ENCODE measurements around the gene PDCD2L. TPM values are rescaled to one million over a fixed set of nuclear protein-coding genes. Genes with fewer than 3 reads are reported as not detected.
A peak's percentile ranks its signal among the peaks of the same experiment; 100 is the strongest.
"Not testable (repeated sequence)": the region's sequence is repeated elsewhere in the genome, so short reads cannot be mapped to it uniquely, and the experiment has no call there.

PDCD2L gene
- total RNA-seq, 2 experiments from 2014 or later = 9.4 to 13.4 TPM

GRCh38 chr19:34432797-34433196, 28.6 kb downstream of the PDCD2L start:
- Mint-ChIP-seq H3K9me3 (no peaks in the 10 kb centered on the region), H3K4me1 (peaks cover 35% of the 10 kb centered on the region), H3K36me3 (ENCODE audit: low read depth) (peaks cover 48% of the 10 kb centered on the region), H3K4me3 (no peak overlapping the region), H3K27me3 (no peaks in the 10 kb centered on the region), H3K27ac (no peak overlapping the region)
- ChIA-PET POLR2A (no interaction called here), CTCF (no interaction called here)
- no peak for DNase-seq

- Mint-ChIP-seq H3K36me3 (ENCODE audit: low read depth) (peaks cover 58% of the 10 kb centered on the region), H3K4me3 (no peak overlapping the region), H3K9me3 (no peaks in the 10 kb centered on the region), H3K27me3 (no peaks in the 10 kb centered on the region), H3K4me1 (peaks cover 14% of the 10 kb centered on the region), H3K27ac (no peak overlapping the region)
- ChIA-PET CTCF (interaction anchor here (0.6 kb wide), 1 partner anchor 24 kb away, joined by 4 read pairs; no protein-coding TSS in a partner anchor), POLR2A (no interaction called here)
- no peak for DNase-seq
Measured at GRCh38 chr19:34436716-34437115, 32.5 kb downstream of the PDCD2L start.

GRCh38 chr19:34448191-34448590, 44.0 kb downstream of the PDCD2L start:
- H3K9me3 Mint-ChIP-seq = no peaks in the 10 kb centered on the region
- ChIA-PET CTCF (interaction anchor here (0.6 to 0.9 kb wide), 3 partner anchors 15 to 116 kb away, joined by 3 to 5 read pairs (median 4); no protein-coding TSS in a partner anchor), POLR2A (interaction anchor here (0.7 kb wide), 1 partner anchor 12 kb away, joined by 3 read pairs; no protein-coding TSS in a partner anchor)
- no peak overlapping the region for H3K27ac Mint-ChIP-seq
- H3K4me1 Mint-ChIP-seq = peaks cover 5% of the 10 kb centered on the region
- no peak for DNase-seq
- no peaks in the 10 kb centered on the region for H3K27me3 Mint-ChIP-seq
- H3K36me3 Mint-ChIP-seq (ENCODE audit: low read depth) = peaks cover 64% of the 10 kb centered on the region
- H3K4me3 Mint-ChIP-seq = no peak overlapping the region

- no peaks in the 10 kb centered on the region for H3K27me3 Mint-ChIP-seq
- no peak overlapping the region for H3K4me3 Mint-ChIP-seq
- ChIA-PET CTCF (interaction anchor here (1.3 kb wide), 1 partner anchor 10 kb away, joined by 3 read pairs; no protein-coding TSS in a partner anchor), POLR2A (no interaction called here)
- no peaks in the 10 kb centered on the region for H3K9me3 Mint-ChIP-seq
- no peak overlapping the region for H3K27ac Mint-ChIP-seq
- peaks cover 53% of the 10 kb centered on the region for H3K36me3 Mint-ChIP-seq (ENCODE audit: low read depth)
- peaks cover 6% of the 10 kb centered on the region for H3K4me1 Mint-ChIP-seq
- no peak for DNase-seq
Measured at GRCh38 chr19:34452723-34453122, 48.5 kb downstream of the PDCD2L start.

- Mint-ChIP-seq H3K27me3 (no peaks in the 10 kb centered on the region), H3K4me1 (peaks cover 6% of the 10 kb centered on the region), H3K9me3 (no peaks in the 10 kb centered on the region), H3K4me3 (no peak overlapping the region), H3K36me3 (ENCODE audit: low read depth) (peaks cover 54% of the 10 kb centered on the region), H3K27ac (no peak overlapping the region)
- CTCF ChIA-PET = interaction anchor here (0.6 kb wide), 1 partner anchor 40 kb away, joined by 3 read pairs; no protein-coding TSS in a partner anchor
- DNase-seq = no peak
- POLR2A ChIA-PET = no interaction called here
Measured at GRCh38 chr19:34454091-34454490, 49.9 kb downstream of the PDCD2L start.

GRCh38 chr19:34454685-34455084, 50.5 kb downstream of the PDCD2L start:
- ChIA-PET POLR2A (no interaction called here), CTCF (no interaction called here)
- H3K27me3 Mint-ChIP-seq = no peaks in the 10 kb centered on the region
- H3K9me3 Mint-ChIP-seq = no peaks in the 10 kb centered on the region
- no peak overlapping the region for H3K4me3 Mint-ChIP-seq
- H3K4me1 Mint-ChIP-seq = peaks cover 6% of the 10 kb centered on the region
- DNase-seq = no peak
- peaks cover 54% of the 10 kb centered on the region for H3K36me3 Mint-ChIP-seq (ENCODE audit: low read depth)
- no peak overlapping the region for H3K27ac Mint-ChIP-seq

GRCh38 chr19:34455783-34456480, 51.7 kb downstream of the PDCD2L start:
- DNase-seq, H3K9me3 Mint-ChIP-seq, H3K27me3 Mint-ChIP-seq, POLR2A ChIA-PET, H3K4me1 Mint-ChIP-seq, H3K27ac Mint-ChIP-seq, H3K4me3 Mint-ChIP-seq: not testable (repeated sequence)
- H3K36me3 Mint-ChIP-seq (ENCODE audit: low read depth) = peaks cover 59% of the 10 kb centered on the region
- CTCF ChIA-PET = interaction anchor here (1.2 kb wide), 1 partner anchor 10 kb away, joined by 3 read pairs; no protein-coding TSS in a partner anchor

- ChIA-PET CTCF (interaction anchor here (1.3 kb wide), 1 partner anchor 14 kb away, joined by 3 read pairs; no protein-coding TSS in a partner anchor), POLR2A (no interaction called here)
- Mint-ChIP-seq H3K27ac (no peak overlapping the region), H3K27me3 (no peaks in the 10 kb centered on the region), H3K9me3 (no peaks in the 10 kb centered on the region), H3K4me3 (no peak overlapping the region), H3K4me1 (peaks cover 6% of the 10 kb centered on the region), H3K36me3 (ENCODE audit: low read depth) (peaks cover 70% of the 10 kb centered on the region)
- no peak for DNase-seq
Measured at GRCh38 chr19:34457446-34457845, 53.2 kb downstream of the PDCD2L start.

GRCh38 chr19:34458677-34459076, 54.5 kb downstream of the PDCD2L start:
- Mint-ChIP-seq H3K27me3 (no peaks in the 10 kb centered on the region), H3K27ac (no peak overlapping the region), H3K9me3 (no peaks in the 10 kb centered on the region), H3K4me1 (no peaks in the 10 kb centered on the region), H3K4me3 (no peak overlapping the region), H3K36me3 (ENCODE audit: low read depth) (peaks cover 71% of the 10 kb centered on the region)
- ChIA-PET CTCF (interaction anchor here (0.6 to 2.9 kb wide), 4 partner anchors 12 to 156 kb away, joined by 3 to 8 read pairs (median 4); no protein-coding TSS in a partner anchor), POLR2A (no interaction called here)
- no peak for DNase-seq

GRCh38 chr19:34459614-34460013, 55.4 kb downstream of the PDCD2L start:
- Mint-ChIP-seq H3K4me1 (no peaks in the 10 kb centered on the region), H3K4me3 (no peak overlapping the region), H3K36me3 (ENCODE audit: low read depth) (peaks cover 68% of the 10 kb centered on the region), H3K27ac (peak overlapping the region; percentile 50), H3K27me3 (no peaks in the 10 kb centered on the region), H3K9me3 (no peaks in the 10 kb centered on the region)
- no peak for DNase-seq
- POLR2A ChIA-PET = no interaction called here
- CTCF ChIA-PET = interaction anchor here (0.5 to 2.9 kb wide), 3 partner anchors 11 to 535 kb away, joined by 4 to 8 read pairs (median 5); no protein-coding TSS in a partner anchor

GRCh38 chr19:34461375-34462100, 57.3 kb downstream of the PDCD2L start:
- H3K36me3 Mint-ChIP-seq (ENCODE audit: low read depth) = peaks cover 73% of the 10 kb centered on the region
- CTCF ChIA-PET = no interaction called here

GRCh38 chr19:34464785-34465184, 60.6 kb downstream of the PDCD2L start:
- H3K9me3 Mint-ChIP-seq, H3K27me3 Mint-ChIP-seq, DNase-seq, H3K4me3 Mint-ChIP-seq, H3K27ac Mint-ChIP-seq, H3K4me1 Mint-ChIP-seq, POLR2A ChIA-PET: not testable (repeated sequence)
- peaks cover 68% of the 10 kb centered on the region for H3K36me3 Mint-ChIP-seq (ENCODE audit: low read depth)
- CTCF ChIA-PET = interaction anchor here (1.3 kb wide), 1 partner anchor 8 kb away, joined by 3 read pairs; no protein-coding TSS in a partner anchor

More at GRCh38 chr19:34461375-34462100, 57.3 kb downstream of the PDCD2L start:
- Mint-ChIP-seq H3K9me3 (no peaks in the 10 kb centered on the region), H3K4me3 (no peak overlapping the region), H3K27me3 (no peaks in the 10 kb centered on the region), H3K4me1 (no peaks in the 10 kb centered on the region), H3K27ac (no peak overlapping the region)
- POLR2A ChIA-PET = no interaction called here
- DNase-seq = no peak

- H3K36me3 Mint-ChIP-seq (ENCODE audit: low read depth) = peaks cover 59% of the 10 kb centered on the region
- H3K4me3 Mint-ChIP-seq = no peak overlapping the region
- POLR2A ChIA-PET = no interaction called here
- H3K27ac Mint-ChIP-seq = no peak overlapping the region
- H3K27me3 Mint-ChIP-seq = no peaks in the 10 kb centered on the region
- peaks cover 4% of the 10 kb centered on the region for H3K4me1 Mint-ChIP-seq
- no peaks in the 10 kb centered on the region for H3K9me3 Mint-ChIP-seq
- no peak for DNase-seq
- CTCF ChIA-PET = no interaction called here
Measured at GRCh38 chr19:34468409-34468808, 64.2 kb downstream of the PDCD2L start.

Data from activated CD4-positive, alpha-beta T cell treated with anti-CD3 and anti-CD28 coated beads, Interleukin-2, amount 10 ng/mL, durations not matched to agents 7 days and 5 days (primary cell).